ENCODE results near the gene OR51A2. TPM values are rescaled to one million over a fixed set of nuclear protein-coding genes. Genes with fewer than 3 reads are reported as not detected.
"Not testable (repeated sequence)": the region's sequence is repeated elsewhere in the genome, so short reads cannot be mapped to it uniquely, and the experiment has no call there.

OR51A2 gene
- total RNA-seq (2014; rRNA removed; shearing (Covaris generic)) (not detected in 2 replicates), polyA plus RNA-seq (2016; fragmentation: Nextera tagmentation; extraction: Ambion mirVana) (not detected in 2 replicates)

DNA sequence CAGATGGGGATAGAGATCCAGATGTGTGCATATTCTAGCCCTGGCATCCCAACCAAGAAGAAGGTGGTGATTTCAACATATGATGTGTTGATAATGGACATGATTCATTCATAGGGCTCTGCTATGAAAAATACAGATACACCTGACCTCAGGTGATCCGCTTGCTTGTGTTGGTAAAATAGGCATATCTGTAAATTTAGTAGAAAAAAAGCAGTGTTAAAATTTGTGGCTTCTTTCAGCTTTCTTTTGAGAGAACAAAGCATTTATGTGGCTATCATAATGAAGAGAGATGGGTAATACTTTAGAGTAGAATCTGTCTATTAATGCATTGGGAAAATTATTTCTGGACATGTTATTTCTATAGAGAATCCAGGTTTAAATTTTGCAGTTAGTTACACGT lies at the start of gene OR51A2:
Gene OR51A2 (minus strand): TSS at position 101 of the 400 bp plus-strand sequence. CDS start 0 bp downstream, at position 101.
- DNase-seq; H3K79me2 ChIP-seq (ENCODE audit: insufficient read depth); H3K27ac ChIP-seq; H3K36me3 ChIP-seq (ENCODE audit: low read depth); H3F3A ChIP-seq (ENCODE audit: insufficient read depth); H3K4me3 ChIP-seq; H3K27me3 ChIP-seq (replicated peaks; ENCODE audit: insufficient read depth); H4K20me1 ChIP-seq (ENCODE audit: insufficient read depth); H3K9ac ChIP-seq; H2AFZ ChIP-seq; H3K9me2 ChIP-seq (ENCODE audit: insufficient read depth); H3K9me3 ChIP-seq (ENCODE audit: low read depth); H3K4me2 ChIP-seq (ENCODE audit: unreplicated experiment); in situ Hi-C loops (cut with MboI); H3K4me1 ChIP-seq (ENCODE audit: insufficient read depth): not testable (repeated sequence)
- WGBS, 2 experiments (ENCODE audit: low coverage in 1 of 2, low lambda C conversion rate in 2 of 2, missing lambda C conversion rate in 2 of 2): 0 to 3% methylated on average over 2 of the region's 2 CpGs

GRCh38 chr11:5004424-5005274 lies 49.1 kb upstream of the OR51A2 start:
- Histone ChIP-seq H3K36me3 (ENCODE audit: low read depth) (no peaks in the 10 kb centered on the region), H3K9me3 (ENCODE audit: low read depth) (no peaks in the 10 kb centered on the region), H3K4me2 (ENCODE audit: unreplicated experiment) (no peak overlapping the region), H3K4me3 (no peak overlapping the region), H3K27me3 (replicated peaks; ENCODE audit: insufficient read depth) (peaks cover 6% of the 10 kb centered on the region; the same call in 1 of the 2 replicates), H3F3A (ENCODE audit: insufficient read depth) (no peaks in the 10 kb centered on the region), H3K4me1 (ENCODE audit: insufficient read depth) (no peaks in the 10 kb centered on the region), H4K20me1 (ENCODE audit: insufficient read depth) (no peaks in the 10 kb centered on the region), H3K27ac (no peak overlapping the region), H3K9ac (no peak overlapping the region), H3K79me2 (ENCODE audit: insufficient read depth) (no peaks in the 10 kb centered on the region), H2AFZ (no peak overlapping the region), H3K9me2 (ENCODE audit: insufficient read depth) (no peaks in the 10 kb centered on the region)
- DNase-seq: peak; percentile 75
- 10 to 22% methylated on average over 6 of the region's 6 CpGs for WGBS, 2 experiments (ENCODE audit: low coverage in 1 of 2, low lambda C conversion rate in 2 of 2, missing lambda C conversion rate in 2 of 2)
- TF ChIP-seq EZH2 (IDR thresholded peaks at IDR 0.05; ENCODE audit: insufficient read depth, poor library complexity, severe bottlenecking): no peak
- no peak for TF ChIP-seq EZH2phosphoT487 (IDR thresholded peaks at IDR 0.05; ENCODE audit: insufficient read depth, low read depth)
- in situ Hi-C loops (cut with MboI): loop anchor here (10.0 kb wide), 1 partner anchor 360 kb away; the partner anchor contains the start of gene OR51E1

- H2AFZ ChIP-seq: no peak within 1 kb of the TSS
- no peak for DNase-seq
- no peak within 1 kb of the TSS for H3K4me2 ChIP-seq (ENCODE audit: unreplicated experiment)
- in situ Hi-C loops (cut with MboI): loop anchor here (25.0 kb wide), 1 partner anchor 807 kb away; no protein-coding TSS in a partner anchor
- H3F3A ChIP-seq (ENCODE audit: insufficient read depth): no peaks in the 10 kb centered on the region
- no peaks in the 10 kb centered on the region for H3K9me2 ChIP-seq (ENCODE audit: insufficient read depth)
- TF ChIP-seq EZH2phosphoT487 (IDR thresholded peaks at IDR 0.05; ENCODE audit: insufficient read depth, low read depth): no peak
- no peak within 1 kb of the TSS for H3K9ac ChIP-seq
- no peaks in the 10 kb centered on the region for H3K4me1 ChIP-seq (ENCODE audit: insufficient read depth)
- WGBS, 2 experiments (ENCODE audit: low coverage in 1 of 2, low lambda C conversion rate in 2 of 2, missing lambda C conversion rate in 2 of 2): 13 to 26% methylated on average over 2 of the region's 2 CpGs
- no peaks in the 10 kb centered on the region for H3K9me3 ChIP-seq (ENCODE audit: low read depth)
- no peaks in the 10 kb centered on the region for H3K27me3 ChIP-seq (replicated peaks; ENCODE audit: insufficient read depth)
- no peak within 1 kb of the TSS for H3K27ac ChIP-seq
- H4K20me1 ChIP-seq (ENCODE audit: insufficient read depth): no peaks in the 10 kb centered on the region
- H3K4me3 ChIP-seq: no peak within 1 kb of the TSS
- no peaks in the 10 kb centered on the region for H3K36me3 ChIP-seq (ENCODE audit: low read depth)
- H3K79me2 ChIP-seq (ENCODE audit: insufficient read depth): no peaks in the 10 kb centered on the region
These were observed 39.0 kb upstream of the OR51A2 start, which contains the start of gene OR51L1 for GRCh38 chr11:4994551-4994950. Gene OR51L1, plus strand, starts transcription at chr11:4994851. Its CDS starts 4,132 bp downstream, at chr11:4998983.

DNA sequence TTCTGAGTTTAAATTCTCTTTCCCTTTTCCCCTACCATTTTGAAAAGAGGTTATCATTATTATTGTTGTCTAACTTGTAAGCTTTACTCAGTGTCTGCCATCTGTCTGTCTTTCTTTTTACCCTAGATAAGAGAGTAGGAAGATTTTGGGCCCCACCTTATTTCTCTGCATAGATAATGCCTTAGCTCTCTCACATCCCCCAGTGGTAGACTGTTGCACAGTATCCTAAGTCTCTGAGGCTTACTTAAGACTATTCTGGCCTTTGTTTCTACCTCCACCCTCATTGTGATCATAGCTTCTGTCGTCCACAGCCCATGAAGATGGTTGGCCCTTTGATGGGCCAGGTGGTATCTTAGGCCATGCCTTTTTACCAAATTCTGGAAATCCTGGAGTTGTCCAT lies 35.5 kb upstream of the OR51A2 start:
- 4 to 5% methylated on average over 1 of the region's 1 CpG for WGBS, 2 experiments (ENCODE audit: low coverage in 1 of 2, low lambda C conversion rate in 2 of 2, missing lambda C conversion rate in 2 of 2)
- no peaks in the 10 kb centered on the region for H3K27me3 ChIP-seq (replicated peaks; ENCODE audit: insufficient read depth)
- in situ Hi-C loops (cut with MboI): loop anchor here (25.0 kb wide), 1 partner anchor 804 kb away; no protein-coding TSS in a partner anchor
- peak; percentile 7 for DNase-seq
- H3K9me3 ChIP-seq (ENCODE audit: low read depth): no peaks in the 10 kb centered on the region
- H3K9ac ChIP-seq: no peak overlapping the region
- H2AFZ ChIP-seq: no peak overlapping the region
- no peaks in the 10 kb centered on the region for H3K79me2 ChIP-seq (ENCODE audit: insufficient read depth)
- no peak overlapping the region for H3K4me2 ChIP-seq (ENCODE audit: unreplicated experiment)
- no peaks in the 10 kb centered on the region for H3K4me1 ChIP-seq (ENCODE audit: insufficient read depth)
- no peak overlapping the region for H3K27ac ChIP-seq
- H3K9me2 ChIP-seq (ENCODE audit: insufficient read depth): no peaks in the 10 kb centered on the region
- TF ChIP-seq EZH2phosphoT487 (IDR thresholded peaks at IDR 0.05; ENCODE audit: insufficient read depth, low read depth) (no peak), EZH2 (IDR thresholded peaks at IDR 0.05; ENCODE audit: insufficient read depth, poor library complexity, severe bottlenecking) (no peak)
- no peaks in the 10 kb centered on the region for H4K20me1 ChIP-seq (ENCODE audit: insufficient read depth)
- H3F3A ChIP-seq (ENCODE audit: insufficient read depth): no peaks in the 10 kb centered on the region
- H3K36me3 ChIP-seq (ENCODE audit: low read depth): no peaks in the 10 kb centered on the region
- no peak overlapping the region for H3K4me3 ChIP-seq

Measured in GM23248 (cell line).